GM18867 (cell line): Measurements from ENCODE around the gene SND1.
"Not testable (repeated sequence)": the region's sequence is repeated elsewhere in the genome, so short reads cannot be mapped to it uniquely, and the experiment has no call there.

ENCODE experiments used
- ATAC-seq: cut with Tn5 transposase; IDR thresholded peaks from one replicate; pipeline ENCODE4 v1.9.1; 2021; ENCODE audit warnings: mild to moderate bottlenecking, moderate library complexity; ENCODE audit not compliant: unreplicated experiment

SND1 gene

DNA sequence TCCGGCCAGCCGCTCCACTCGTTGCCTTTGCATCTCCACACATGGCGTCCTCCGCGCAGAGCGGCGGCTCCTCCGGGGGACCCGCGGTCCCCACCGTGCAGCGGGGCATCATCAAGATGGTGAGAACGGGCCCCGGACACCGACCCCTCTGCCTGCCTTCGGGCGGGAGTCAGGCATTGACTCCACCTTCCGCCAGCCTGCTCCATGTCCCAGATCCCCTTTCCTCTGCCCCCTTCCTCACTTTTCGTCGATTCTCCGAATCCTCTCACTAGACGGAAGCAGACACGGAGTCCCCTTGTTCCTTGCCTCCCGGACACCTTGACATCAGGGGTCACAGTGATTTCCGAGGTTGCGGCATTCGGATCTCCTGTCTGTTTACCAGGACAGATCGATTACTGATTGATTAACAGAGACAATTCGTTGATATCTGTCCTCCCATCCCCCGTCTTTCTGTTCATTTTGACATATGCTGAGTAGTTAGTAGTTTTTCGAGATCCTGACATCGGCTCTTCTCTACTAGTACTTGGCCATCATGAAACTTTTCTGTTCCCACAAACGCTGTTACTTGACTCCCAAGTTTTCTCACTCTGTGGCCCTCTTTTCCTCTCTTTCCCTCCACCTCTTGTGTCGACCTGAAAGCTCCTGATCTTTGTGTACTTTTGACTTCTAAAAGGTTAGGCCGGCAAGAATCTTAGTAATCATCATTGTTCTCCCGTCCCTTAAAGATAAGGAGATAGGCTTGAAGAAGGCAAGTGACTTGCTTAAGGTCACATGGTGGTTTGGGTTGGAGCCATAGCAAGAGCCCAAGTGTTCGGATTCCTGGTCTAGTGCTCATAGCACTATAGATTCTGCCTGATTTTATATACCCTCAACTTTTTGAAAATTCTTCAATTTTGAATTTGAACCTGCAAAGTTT is 597 bp downstream of the SND1 start:
- peak; percentile 15 for ATAC-seq

DNA sequence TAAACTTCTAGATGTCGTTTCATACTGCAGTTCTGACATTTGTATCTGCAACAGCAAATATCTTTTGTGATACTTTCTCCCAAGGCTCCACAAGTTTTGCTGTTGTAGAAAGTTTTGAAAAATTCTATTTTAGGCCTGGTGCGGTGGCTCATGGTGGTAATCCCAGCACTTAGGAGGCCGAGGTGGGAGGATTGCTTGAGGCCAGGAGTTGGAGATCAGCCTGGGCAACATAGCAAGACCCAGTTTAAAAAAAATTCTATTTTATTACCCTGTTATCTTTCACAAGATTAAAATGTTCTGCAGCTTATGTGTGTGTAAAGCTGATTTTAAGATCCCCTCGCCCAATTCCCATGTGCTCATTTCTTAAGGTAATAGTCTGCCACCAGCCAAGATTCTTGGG is 1.4 kb downstream of the SND1 start:
- ATAC-seq = no peak

DNA sequence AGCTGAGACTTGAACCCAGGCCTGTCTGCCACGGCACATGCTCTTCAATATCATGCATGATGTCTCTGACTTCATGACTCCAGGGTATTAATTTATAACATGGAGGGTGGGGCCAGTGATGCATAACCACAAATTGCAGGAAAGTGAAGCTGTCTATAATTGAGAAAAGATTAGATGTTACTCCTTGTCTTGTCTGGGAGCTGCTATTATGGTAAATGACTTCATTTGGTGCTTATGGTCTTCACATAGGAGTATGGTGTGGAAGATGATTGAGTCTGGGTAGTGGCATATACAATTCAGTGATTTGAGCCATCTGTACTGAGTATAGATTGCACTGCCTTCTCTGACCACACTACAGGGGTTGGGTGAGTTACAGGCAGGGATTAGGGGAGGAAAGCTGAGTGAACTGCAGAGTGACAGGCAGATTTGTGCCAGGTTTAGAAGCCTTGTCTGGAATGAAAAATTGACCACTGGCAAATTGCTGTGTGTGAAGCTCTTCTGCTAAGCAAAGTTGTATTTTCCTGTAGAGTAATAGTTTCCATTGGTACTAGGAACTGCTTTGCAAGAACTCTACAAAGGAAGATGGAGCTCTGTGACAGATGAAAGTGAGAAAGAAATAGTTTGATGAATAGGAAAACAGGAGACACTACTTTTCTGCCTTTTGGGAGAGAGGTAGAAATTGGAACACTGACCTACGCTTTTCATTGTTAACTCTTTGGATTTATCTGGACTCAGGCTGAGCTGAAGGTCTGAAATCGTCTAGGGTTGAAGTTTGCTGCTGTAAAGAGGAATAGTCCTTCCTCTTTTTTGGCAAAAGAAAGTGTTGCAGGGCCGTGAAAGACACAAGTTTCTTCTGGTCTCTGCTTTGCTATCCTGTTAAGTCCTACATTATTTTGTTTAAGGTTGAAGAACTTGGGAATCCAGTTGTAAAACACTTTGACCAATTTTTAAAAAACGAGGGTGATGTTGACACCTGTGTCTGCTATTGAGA is 2.7 kb downstream of the SND1 start:
- ATAC-seq = no peak

DNA sequence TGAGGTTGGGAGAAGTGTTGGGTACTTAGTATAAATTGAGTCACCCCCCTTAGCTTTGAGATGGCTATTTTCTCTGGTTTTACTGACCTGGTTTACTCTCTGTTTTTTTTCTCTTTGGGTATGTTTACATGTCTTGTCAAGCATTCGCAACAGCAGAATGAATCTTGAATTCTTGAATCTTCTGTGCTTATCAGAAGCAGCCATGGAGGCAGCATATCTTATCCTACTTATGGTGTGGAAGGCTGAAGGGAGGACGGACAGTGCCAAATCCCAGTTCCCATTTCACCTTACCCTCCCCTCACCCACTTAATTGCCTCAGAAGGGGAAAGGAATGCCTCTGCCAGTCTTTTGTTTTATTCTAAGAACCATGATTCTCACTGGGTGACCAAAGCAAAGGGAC is 3.7 kb downstream of the SND1 start:
- no peak for ATAC-seq

DNA sequence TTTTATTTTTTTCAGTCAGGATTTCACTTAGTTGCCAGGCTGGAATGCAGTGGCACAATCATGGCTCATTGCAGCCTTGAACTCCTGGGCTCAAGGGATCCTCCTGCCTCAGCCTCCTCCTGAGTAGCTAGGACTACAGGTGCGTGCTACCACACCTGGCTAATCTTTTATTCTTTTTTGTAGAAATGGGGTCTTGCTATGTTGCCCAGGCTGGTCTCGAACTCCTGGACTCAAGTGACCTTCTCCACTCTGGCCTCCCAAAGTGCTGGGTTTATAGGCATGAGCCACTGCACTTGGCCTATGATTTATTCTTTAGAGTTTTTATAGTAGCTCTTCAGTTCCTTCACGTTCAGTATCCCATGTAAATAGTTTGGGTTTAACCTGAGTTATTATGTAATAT is 5.5 kb downstream of the SND1 start:
- ATAC-seq = no peak

DNA sequence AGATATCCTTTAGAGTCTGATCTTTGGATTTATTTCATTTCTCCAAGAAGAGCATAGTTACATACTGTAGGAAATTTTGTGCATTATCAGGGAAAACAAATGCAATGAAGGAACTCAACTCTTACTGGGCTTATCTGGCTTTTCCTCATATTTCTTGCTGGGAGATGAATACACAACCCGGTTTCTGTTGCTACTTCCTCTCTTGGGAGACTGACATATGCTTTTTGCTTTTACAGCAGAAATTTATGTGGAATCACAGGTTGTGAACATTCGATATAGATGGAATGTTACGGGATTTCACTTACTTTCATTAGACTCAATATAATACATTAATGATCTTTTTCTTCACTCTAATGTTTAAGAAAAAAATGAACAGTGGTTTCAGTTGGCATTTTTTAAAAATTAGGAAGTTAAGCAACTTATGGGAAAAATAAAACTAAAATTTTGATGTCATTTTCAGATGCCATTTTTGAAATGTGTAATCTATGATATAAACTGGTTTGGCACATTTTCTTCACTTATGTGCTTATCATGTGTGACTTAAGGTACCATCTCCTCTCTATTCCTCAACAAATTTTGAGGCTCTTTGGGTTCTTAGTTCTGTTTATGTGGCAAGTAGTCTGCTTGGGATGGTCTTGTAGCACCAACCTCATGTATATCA is 7.1 kb downstream of the SND1 start:
- no peak for ATAC-seq

DNA sequence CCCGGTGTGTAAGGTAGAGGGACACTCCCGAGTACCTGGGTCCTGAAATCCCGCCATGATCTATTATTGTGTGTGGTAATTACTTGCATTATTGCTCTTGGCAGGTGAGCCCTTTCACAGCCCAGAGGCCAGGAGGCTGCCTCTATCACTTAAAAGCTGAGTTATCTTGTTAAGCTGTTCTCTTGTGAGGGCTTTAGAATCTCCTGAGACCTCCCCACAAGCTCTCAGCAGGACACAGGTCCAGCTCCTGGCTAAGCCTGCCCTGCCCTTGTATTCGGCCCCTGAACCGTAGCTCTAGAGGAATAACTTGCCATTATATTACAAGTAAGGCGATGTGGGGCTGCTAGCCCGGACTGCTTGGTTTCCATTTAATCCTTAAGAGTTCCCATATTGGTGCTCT is 13.9 kb downstream of the SND1 start:
- no peak for ATAC-seq

DNA sequence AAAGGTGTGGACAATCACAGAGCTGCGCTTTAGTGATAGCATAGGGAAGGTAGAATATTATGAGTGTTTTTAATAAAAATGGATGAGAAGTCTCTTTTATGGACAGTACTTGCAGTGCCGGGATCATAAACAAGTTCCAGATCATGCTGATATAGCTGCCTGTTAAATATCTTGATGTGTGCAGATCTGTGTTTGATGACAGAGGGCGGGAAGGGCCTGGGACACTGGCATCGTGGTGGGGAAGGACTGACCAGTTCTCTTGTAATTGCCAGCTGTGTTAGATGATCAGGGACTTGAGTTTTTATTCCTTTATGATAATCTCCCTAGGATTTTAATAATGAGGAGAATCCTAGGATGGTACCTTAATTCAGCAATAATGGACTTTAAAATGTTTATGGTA is 14.6 kb downstream of the SND1 start:
- no peak for ATAC-seq

DNA sequence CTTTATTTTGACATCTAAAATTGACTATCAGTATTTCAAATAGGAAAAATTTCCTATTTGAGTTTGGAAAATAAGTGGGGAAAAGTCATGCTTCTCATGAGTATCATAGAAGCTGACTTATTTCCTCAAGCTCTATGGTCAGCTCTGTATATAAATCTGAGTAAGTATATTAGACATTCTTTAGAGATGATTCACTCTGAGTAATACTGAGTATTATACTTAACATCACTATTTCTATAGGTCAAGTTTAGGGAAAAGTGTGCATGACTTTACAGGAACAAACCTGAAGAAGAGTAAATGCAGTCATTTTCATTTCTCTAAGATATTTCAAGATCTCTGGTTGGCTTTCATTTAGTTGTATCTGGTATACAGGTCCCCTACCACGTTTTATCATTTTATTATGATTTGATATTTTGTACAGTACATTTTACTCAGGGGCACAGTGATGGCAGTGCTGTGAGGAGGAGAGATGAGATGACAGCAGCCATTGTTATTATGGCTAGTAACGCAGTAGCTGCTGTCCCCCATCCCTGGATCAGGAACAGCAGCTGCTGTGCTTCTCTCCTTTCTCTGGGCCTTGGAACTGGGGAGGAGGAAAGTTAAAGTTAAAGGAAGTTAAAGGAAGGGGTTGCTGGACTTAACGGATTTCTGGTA is 15.2 kb downstream of the SND1 start:
- ATAC-seq = no peak

DNA sequence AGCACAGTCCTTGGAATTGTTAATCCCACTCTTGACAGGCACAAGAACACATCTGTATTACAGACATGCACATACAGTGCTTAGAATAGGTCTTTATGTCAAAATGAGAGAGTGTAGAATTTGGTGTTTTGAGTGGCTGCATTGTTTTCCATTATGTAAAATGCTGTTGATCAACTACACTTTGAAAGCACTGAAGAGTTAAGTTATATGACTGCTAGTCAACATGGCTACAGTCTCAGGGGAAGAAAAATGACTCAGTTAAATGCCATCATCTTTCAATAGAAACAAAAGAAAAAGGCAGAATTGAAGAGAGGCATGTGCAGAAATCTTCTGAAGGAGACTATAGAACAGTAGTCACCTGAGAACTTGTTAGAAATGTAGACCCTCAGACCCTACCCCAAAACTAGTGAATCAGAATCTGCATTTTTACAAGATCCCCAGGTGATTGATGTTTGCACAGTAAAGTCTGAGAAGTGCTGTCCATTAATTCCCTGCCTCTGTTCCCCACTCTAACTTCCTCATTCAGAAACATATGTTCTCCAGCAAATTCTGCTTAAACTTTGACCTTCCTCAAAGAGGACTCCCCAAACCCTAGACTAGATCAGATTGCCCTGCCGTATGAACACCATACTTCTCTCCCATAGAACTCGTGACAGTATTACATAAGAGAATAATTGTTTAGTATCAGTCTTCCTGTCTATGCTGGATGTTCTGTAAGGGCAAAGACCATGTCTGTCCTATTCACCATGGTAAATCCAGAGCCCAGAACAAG is 16.0 kb downstream of the SND1 start:
- ATAC-seq = no peak

DNA sequence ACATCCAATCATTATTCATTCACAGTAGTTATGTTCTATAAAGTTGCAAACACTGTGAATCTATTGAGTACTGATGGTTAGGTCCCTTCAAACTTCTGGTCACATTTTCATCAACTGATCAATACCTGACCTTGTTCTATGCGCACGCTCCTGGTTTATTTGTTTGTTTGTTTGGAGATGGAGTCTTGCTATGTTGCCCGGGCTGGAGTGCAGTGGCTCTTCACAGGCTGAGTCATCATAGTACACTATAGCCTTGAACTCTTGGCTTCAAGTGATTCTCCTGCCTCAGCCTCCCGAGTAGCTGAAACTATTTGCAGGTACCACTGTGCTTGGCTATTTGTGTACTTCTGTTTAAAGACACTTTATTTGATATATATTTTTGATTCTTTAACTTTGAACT is 19.3 kb downstream of the SND1 start:
- ATAC-seq = no peak

DNA sequence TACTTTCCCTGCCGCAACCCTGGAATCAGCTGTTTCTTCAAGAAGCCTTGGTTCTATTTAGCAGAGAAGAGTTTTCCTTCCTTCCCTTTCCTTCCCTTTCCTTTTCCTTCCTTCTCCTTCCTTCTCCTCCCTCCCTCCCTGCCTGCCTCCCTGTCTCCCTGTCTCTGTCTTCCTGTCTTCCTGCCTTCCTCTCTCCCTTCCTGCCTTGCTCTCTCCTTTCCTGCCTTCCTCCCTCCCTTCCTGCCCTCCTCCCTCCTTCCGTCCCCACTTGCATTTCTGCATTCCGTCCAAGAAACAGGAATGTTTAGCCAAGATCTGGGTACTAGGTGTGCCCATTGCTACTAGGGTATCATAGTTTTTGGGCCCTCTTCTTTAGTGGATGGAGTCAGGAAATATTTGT is 21.9 kb downstream of the SND1 start:
- no peak for ATAC-seq

DNA sequence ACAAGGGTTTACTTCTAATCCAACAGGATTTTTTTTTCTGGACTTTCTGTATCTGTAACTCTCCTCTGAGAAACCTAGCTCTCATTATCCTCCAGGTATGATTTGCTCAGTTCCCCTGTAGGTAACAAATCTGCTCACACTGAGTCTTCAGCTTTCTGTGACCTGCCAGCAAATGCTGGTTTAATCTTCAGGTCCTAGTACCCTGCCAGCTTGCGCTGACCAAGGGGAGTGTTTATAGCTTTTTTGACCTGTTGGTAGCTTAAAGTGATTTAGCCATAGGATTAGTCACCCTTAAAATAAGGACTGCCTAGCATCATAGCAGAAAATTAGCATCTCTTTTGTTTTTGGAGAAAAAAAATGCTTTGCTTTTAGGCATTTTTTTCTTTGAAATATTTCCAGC is 22.4 kb downstream of the SND1 start:
- ATAC-seq = no peak

DNA sequence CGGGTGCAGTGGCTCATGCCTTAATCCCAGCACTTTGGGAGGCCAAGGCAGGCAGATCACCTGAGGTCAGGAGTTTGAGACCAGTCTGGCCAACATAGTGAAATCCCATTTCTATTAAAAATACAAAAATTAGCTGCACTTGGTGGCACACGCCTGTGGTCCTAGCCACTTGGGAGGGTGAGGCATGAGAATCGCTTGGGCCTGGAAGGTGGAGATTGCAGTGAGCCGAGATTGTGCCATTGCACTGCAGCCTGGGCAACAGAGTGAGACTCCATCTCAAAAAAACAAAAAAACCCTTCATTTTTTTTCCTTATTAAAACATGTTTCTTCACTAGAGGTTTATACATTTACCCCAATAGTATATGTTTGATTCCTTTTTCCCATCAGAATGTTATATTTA is 22.9 kb downstream of the SND1 start:
- not testable (repeated sequence) for ATAC-seq

DNA sequence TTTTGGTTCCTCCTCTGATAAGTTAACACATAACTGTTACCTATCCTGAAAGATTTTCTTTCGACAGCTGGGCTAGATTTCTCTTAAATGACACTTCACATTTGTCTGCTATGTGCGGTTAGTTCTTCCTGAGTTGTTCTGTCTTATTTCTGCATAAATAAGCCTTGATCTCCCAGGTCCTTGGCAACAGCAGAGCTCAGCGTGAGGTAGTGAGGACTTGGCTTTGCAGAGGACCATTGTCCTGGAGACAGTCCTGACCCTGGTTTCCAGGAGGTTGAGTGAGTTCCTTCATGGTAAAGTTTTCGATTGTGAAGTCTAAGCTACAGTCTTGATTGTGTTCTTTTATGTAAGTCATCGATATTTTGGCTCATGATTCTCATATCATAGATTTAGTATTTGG is 23.7 kb downstream of the SND1 start:
- ATAC-seq = no peak

DNA sequence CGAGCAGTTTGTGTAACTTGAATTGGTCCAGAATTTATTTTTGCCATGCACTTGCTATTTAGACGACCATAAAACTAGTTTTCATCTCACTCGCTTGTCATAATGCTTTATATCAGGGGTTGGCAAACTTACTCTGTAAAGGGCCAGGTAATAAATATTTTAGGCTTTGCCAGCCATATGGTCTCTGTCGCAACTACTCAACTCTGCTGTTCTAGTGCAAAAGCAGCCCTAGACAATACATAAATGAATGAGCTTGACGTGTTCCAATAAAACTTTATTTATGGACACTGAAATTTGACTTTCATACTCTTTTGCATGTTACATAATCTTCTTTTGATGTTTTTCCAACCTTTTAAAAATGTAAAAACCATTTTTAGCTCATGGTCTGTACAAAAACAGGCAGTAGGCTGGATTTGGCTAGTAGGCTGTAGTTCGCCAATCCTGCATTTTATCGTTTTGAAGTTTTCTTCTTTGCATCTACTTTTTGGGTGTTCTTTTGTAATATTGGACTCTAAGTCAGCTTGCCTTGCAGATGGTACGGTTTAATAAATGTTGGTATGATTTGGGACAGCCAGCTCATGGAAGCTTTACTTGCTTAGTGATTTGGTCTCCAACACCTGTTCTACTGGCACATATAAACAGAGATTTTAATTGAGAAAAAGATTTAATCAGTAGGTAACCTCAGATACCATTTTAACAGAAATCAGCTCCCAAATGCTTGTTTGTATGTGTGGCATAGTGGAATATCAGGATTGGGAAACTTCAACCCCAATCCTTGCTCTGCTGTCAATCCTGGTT is 25.6 kb downstream of the SND1 start:
- ATAC-seq = no peak

DNA sequence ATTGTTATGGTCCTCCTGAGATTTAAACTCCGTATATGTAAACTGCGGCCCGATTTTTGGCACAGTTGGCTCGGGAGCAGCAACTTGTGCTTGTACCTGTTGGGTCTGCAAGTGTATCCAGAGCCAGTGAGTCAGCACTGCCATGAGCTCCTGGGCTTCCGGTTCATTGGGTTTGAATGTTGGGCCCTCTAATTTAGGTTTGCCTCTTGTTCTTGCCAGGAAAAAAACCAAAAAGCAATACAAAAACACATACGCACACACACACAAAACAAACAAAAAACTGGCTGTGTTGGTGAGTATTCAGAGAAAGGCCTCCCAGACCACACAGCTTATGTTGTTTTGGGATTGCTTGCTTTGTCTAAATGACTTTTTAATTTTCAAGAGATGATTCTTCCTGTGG is 26.3 kb downstream of the SND1 start:
- ATAC-seq = no peak

DNA sequence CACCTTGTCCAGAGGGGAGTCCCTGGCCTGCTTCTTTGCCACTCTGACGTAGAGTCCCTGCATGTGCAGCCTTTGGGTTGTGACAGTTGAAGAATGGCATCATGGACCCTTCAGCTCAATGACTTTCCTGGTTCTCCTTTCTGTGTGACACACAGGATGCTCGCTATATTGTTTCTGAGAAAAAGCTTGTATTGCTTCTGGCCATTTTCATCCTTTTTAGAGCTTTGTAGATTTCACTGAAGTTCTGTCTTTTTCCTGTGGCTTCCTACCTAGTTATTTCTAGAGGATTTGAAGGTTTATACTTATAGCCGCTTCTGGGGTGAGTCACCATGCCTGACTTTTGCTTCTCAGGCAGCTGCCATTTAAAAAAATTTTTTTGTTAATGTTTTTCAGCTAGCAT is 27.0 kb downstream of the SND1 start:
- ATAC-seq = peak; percentile 86

DNA sequence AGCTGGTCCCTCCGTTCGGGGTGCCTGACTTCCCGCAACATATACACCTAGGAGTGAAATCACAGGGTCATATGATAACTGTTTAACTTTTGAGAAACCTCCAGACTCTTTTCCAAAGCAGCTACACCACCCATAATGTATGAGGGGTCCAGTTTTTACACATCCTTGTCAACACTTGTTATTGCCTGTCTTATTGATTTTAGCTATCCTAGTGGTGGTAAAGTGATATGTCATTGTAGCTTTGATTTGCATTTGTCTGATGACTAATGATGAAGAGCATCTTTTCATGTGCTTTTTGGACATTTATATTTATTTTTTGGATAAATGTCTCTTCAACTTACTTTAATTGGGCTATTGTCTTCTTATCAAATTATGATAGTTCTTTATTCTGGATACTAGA is 29.0 kb downstream of the SND1 start:
- ATAC-seq = no peak
